Stimulated activated CD8-positive, alpha-beta memory T cell treated with anti-CD3 and anti-CD28 coated beads, Interleukin-15, amount 100 ng/mL, for 1 hour (primary cell): Measurements from ENCODE around the gene TMEM260.
"Not testable (repeated sequence)": the region's sequence is repeated elsewhere in the genome, so short reads cannot be mapped to it uniquely, and the experiment has no call there.

ENCODE experiments used
- DNase-seq: peaks from one replicate; pipeline ENCODE4 v3.0.0-alpha.2; 2020; ENCODE audit warnings: low read depth

Gene TMEM260

DNA sequence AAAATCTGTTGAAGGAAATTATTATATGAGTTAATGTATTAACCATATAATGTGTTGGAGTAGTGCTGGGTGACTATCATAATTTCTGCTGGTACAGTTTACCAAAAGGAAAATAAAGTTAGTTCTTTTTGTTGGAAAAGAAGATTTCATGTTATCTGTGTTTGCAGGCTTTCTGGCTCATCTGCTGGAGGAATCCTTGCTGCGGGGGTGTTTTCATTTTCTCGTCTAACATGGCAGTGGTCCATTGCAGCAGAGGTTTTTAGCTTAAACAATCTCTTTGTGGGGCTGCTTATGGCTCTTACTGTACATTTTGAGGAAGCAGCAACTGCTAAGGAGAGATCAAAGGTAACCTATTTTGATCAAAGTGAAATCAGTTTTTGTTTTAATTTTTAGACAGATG is 24.1 kb downstream of the TMEM260 start:
- no peak for DNase-seq

DNA sequence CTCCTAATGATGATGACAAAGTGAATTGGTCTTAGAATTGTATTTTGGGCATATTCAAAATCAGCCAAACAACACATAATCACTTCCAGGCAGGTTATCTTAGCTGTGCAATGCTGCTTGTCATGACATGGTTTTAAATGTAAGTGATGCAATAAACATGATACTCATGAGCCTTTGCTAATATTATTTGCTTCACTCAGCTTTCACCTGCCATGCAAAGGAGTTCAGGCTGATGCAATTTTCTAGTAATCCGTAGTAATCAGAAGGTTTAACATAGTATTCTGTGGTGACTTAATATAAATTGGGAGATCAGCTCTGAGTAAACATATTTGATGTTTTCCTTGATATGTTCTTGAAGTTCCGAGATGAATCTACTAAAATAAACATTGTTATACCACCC is 29.1 kb downstream of the TMEM260 start:
- DNase-seq, result no peak

DNA sequence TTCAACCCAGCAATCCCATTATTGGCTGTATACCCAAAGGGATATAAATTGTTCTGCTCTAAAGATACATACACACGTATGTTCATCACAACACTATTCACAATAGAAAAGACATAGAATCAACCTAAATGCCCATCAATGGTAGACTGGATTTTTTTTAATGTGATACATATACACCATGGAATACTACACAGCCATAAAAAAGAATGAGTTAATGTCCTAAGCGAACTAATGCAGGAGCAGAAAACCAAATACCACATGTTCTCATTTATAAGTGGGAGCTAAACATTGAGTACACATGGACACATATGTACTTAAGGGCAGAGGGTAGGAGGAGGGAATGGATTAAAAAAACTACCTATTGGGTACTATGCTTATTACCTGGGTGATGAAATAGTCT is 32.1 kb downstream of the TMEM260 start:
- DNase-seq, result not testable (repeated sequence)

GRCh38 chr14:56617084-56617483 is 37.5 kb downstream of the TMEM260 start:
- DNase-seq, result no peak

DNA sequence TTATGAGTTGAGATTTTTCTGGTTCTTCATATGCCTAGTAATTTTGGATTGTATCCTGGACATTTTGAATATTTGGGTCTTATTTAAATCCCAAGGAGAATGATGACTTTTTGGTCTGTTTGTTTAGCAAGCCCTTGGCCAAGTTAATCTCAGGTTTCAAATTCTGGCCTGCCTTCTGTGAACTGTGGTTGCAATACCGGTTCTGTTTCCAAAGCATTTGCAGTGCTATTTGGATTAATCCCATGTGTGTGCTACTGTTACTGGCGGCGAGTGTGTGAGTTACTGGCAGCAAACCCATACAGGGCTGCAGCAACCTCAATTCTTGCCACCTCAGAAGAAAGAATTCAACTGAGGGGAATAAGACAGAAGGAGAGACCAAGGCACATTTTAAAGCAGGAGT is 51.1 kb downstream of the TMEM260 start:
- DNase-seq, result no peak

DNA sequence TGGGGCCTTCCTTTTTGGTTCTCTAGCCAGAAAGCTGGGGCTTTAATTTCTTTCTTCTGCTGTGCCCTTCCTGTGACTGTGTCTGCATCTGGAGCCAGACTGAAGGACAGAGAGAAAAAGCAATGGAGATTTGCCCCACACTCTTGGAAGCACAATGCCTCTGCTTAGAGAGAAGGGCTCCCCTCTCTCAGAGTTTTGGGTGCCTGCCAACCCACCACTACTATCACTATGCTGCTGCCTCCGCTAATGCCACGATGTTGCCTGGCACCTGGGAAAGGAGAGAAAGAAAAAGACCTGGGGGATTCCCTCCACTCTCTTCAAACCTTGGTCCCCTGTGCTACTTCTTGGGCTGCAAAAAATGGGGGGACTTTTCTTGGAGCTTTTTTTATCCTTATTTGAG is 52.6 kb downstream of the TMEM260 start:
- no peak for DNase-seq

DNA sequence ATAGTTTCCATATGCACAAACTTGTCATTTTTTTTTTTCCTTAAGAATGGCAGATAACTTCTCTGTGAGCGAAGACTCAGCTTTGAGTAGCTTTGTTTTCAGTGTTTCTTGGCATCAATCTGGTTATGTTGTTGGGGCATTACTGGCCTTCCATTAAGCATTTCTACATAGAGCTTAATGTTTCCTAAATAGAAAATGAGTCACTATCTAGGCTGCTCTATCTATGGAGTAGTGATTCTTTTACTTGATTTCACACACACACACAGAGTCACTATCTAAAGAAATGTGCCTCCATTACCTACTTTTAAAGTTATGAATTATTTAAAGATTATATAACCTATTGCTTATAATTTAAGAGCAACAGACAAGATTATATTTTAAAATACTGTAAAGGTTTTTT is 53.9 kb downstream of the TMEM260 start:
- no peak for DNase-seq

- no peak for DNase-seq
These were observed 55.4 kb downstream of the TMEM260 start for GRCh38 chr14:56635041-56635440.

- DNase-seq, result no peak
These were observed 67.9 kb downstream of the TMEM260 start for GRCh38 chr14:56647493-56647892.

- DNase-seq, result no peak
These were observed 69.1 kb downstream of the TMEM260 start for GRCh38 chr14:56648508-56649301.

- DNase-seq, result no peak
These were observed 69.8 kb downstream of the TMEM260 start for GRCh38 chr14:56649382-56649781.

GRCh38 chr14:56650048-56650447 is 70.5 kb downstream of the TMEM260 start:
- no peak for DNase-seq

DNA sequence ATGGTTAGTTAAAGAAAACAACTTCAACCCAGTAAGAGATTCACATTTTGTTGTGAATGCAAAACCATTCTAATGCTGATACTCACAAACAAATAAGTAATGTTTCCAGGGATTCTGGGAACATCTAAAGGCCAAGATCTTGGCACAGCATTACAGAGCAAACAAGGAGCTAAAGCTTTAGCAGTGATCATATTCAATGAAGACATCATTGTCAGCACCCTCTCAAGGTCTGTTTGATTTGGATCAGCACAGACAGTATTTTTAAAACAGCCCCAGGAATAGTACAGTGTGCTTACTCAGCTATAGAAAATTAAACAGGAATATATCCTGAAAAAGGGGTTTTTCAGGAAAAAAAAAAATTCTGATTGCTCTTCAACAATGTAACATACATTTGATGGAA is 71.4 kb downstream of the TMEM260 start:
- DNase-seq, result no peak

DNA sequence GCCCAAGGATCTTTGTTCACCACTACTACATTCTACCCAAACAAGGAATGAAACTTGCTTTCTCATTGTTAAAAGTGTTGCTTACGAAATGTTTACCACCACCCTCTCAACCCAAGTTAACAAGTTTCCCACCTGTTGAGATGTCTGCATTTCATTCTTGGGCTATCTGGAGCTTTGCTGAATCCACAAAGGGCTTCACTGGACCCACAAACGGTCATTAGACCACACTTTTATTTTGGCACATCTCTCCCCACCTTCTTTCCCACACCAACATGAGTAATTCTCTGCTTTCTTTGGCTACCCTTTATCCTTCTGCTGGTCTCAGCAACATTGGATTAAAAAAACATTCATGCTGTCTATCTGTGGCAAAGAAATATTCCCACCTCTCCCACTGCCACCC is 78.0 kb downstream of the TMEM260 start:
- DNase-seq, result no peak

DNA sequence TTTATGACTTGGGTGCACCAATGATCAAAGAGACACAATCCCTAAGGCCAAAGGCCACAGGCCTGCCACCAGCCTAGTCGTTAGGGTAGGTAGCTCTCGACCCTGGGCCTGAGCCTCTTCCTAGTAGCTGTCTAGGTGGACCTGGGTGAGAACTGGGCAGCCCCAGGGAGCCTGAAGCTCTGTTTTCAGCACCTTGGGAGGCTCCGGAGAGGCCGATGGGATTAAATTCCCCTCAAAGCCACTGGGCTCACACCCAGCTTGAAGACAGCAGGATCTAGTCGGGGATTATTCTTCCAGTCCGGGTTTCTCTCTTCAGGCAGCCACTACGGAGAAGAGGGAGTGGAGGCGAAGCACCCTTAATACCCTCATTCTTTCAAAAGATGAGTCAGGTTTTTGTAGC is 79.8 kb downstream of the TMEM260 start:
- no peak for DNase-seq

DNA sequence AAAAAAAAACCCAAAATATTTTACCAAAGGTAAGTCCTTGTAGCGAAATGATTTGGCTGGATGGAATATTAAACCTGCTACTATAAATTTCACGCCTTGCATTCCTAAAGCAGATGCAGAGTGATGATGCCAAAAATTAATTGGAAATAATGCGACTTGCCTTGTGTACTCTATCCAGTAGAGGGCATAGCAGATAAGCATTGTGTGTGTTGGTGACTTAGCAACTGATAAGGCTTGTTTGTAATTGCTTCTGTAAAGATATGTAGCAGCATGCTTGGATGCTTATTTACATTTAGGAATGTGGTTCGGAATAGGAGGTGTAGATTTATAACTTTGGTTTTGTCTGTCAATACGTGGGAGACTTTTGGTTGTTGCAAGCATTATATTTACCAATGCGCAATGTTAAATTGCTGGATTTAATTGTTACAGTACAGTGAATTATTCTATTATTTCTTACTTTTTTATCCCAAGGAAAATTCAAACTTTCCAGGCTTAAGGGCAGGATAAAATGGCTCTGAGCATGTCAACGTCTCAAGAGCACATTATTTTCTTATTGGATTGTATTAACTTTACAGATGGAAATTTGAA is 80.5 kb downstream of the TMEM260 start:
- no peak for DNase-seq

GRCh38 chr14:56660677-56661389 is 81.2 kb downstream of the TMEM260 start:
- DNase-seq, result no peak

GRCh38 chr14:56661478-56661877 is 81.9 kb downstream of the TMEM260 start:
- DNase-seq, result no peak

DNA sequence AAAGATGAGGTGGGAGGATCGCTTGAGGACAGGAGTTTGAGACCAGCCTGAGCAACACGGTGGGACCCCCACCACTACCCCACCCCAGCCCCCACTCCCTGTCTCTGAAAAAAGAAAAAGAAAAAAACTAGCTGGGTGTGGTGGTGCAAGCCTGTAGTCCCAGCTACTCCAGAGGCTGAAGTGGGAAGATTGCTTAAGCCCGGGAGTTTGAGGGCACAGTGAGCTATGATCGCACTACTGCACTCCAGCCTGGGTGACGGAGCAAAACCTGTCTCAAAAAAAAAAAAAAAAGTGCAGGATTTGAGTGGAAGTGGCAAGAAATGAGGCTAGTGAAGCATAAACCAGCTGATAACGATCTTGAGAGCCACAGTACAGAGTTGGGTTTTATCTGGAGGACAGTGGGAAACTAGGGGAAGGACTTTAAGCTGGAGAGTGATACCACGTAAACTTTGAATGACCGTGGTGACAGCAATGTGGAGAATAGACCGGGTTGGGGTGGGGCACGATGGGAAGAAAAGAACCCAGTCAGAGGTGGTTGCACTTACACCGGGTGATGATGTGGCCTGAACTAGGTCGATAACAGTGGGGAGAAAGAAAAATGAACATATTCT is 85.3 kb downstream of the TMEM260 start:
- no peak for DNase-seq

DNA sequence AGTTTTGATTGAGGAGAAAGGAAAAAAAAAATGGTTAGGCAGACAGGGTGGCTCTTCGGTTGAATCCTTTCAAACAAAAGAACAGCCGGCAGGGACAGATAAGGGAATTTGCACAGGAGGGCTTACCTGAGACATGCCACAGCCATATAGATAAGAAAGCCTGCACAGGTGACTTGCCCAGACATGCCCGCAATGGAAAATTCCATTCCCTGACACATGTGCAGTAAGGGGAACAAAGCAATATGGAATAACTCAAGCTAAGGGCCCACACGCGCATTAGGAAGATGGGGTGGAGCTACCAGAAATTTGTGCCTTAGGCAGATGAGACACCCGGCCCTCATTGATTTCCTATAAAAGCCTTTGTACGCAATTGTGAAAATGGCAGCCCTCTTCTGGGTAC is 86.7 kb downstream of the TMEM260 start:
- no peak for DNase-seq

DNA sequence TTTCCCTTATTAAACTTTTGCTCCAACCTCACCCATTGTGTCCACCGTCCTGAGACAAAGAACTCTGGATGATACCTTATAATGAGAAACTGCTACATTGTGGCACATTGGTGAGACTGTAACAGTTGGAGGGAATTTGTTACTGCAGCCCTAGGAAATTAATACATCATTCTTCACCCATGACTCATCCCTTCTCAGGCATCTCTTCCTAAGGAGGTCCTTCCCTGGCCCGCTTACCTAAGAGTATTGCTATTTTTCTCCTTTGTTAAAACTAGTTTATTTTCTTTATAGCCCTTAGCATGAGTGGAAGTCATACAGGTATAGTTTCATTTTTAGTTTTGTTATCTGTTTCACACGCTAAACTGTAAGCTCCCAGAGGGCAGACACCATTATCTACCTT is 87.1 kb downstream of the TMEM260 start:
- DNase-seq, result no peak

DNA sequence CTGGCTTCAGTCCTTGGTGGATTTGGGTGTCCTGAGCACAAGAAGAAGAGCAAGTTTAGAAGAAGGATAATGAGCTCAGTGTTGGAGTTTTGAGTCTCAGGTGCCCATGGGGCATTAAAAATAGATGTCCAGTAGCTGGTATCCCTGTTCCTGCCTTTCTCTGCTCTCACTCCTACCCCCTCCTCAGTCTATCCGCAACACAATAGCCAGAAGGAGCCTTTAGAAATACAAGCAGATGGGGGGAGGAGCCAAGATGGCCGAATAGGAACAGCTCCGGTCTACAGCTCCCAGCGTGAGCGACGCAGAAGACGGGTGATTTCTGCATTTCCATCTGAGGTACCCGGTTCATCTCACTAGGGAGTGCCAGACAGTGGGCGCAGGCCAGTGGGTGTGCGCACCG is 87.7 kb downstream of the TMEM260 start:
- not testable (repeated sequence) for DNase-seq

DNA sequence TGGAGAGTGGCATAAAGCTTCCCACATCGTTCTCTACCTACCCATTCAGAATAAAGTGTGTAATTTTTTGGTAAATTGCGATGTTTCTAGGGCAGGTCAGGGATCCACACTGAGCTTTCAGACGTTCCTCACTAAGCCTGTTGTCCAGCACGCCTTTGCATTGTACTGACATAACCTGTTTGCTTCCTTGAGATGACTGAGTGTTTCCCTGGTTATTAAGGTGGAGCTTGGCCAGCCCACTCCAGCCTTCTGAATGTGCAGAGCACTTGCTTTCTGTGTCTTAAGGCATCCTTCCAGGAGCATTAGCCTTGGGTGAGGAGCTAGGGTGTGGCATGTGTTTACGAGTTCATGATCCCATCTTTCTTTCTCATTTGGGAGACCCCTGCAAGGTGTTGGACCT is 96.4 kb downstream of the TMEM260 start:
- DNase-seq, result no peak
